ENCODE data around the gene RCCD1.
A peak's percentile ranks its signal among the peaks of the same experiment; 100 is the strongest.
"Not testable (repeated sequence)": the region's sequence is repeated elsewhere in the genome, so short reads cannot be mapped to it uniquely, and the experiment has no call there.

RCCD1 gene

GRCh38 chr15:90914305-90915080 is 40.2 kb upstream of the RCCD1 start:
- no peak for TF ChIP-seq ZNF274 (IDR thresholded peaks at IDR 0.05; ENCODE audit: low read depth, low read length)
- H3K4me3 ChIP-seq (ENCODE audit: low read length): no peak overlapping the region

- no peak for TF ChIP-seq ZNF274 (IDR thresholded peaks at IDR 0.05; ENCODE audit: low read depth, low read length)
- no peak overlapping the region for H3K4me3 ChIP-seq (ENCODE audit: low read length)
These were observed 39.4 kb upstream of the RCCD1 start for GRCh38 chr15:90915216-90915807.

GRCh38 chr15:90915808-90916440 is 38.8 kb upstream of the RCCD1 start:
- no peak for TF ChIP-seq ZNF274 (IDR thresholded peaks at IDR 0.05; ENCODE audit: low read depth, low read length)
- H3K4me3 ChIP-seq (ENCODE audit: low read length): no peak overlapping the region

GRCh38 chr15:90916461-90916860 is 38.2 kb upstream of the RCCD1 start:
- no peak overlapping the region for H3K4me3 ChIP-seq (ENCODE audit: low read length)
- no peak for TF ChIP-seq ZNF274 (IDR thresholded peaks at IDR 0.05; ENCODE audit: low read depth, low read length)

GRCh38 chr15:90917569-90917968 is 37.1 kb upstream of the RCCD1 start:
- TF ChIP-seq ZNF274 (IDR thresholded peaks at IDR 0.05; ENCODE audit: low read depth, low read length): no peak
- H3K4me3 ChIP-seq (ENCODE audit: low read length): no peak overlapping the region

GRCh38 chr15:90918034-90918788 is 36.5 kb upstream of the RCCD1 start:
- TF ChIP-seq ZNF274 (IDR thresholded peaks at IDR 0.05; ENCODE audit: low read depth, low read length): no peak
- no peak overlapping the region for H3K4me3 ChIP-seq (ENCODE audit: low read length)

GRCh38 chr15:90918835-90919234 is 35.8 kb upstream of the RCCD1 start:
- no peak for TF ChIP-seq ZNF274 (IDR thresholded peaks at IDR 0.05; ENCODE audit: low read depth, low read length)

GRCh38 chr15:90921887-90922286 is 32.8 kb upstream of the RCCD1 start:
- no peak for TF ChIP-seq ZNF274 (IDR thresholded peaks at IDR 0.05; ENCODE audit: low read depth, low read length)
- no peak overlapping the region for H3K4me3 ChIP-seq (ENCODE audit: low read length)

More at GRCh38 chr15:90918835-90919234, 35.8 kb upstream of the RCCD1 start:
- H3K4me3 ChIP-seq (ENCODE audit: low read length): no peak overlapping the region

GRCh38 chr15:90922712-90923322 is 31.9 kb upstream of the RCCD1 start:
- H3K4me3 ChIP-seq (ENCODE audit: low read length): not testable (repeated sequence)

- TF ChIP-seq ZNF274 (IDR thresholded peaks at IDR 0.05; ENCODE audit: low read depth, low read length): no peak
- H3K4me3 ChIP-seq (ENCODE audit: low read length): no peak overlapping the region
These were observed 30.3 kb upstream of the RCCD1 start for GRCh38 chr15:90924375-90924774.

GRCh38 chr15:90926766-90927165 is 27.9 kb upstream of the RCCD1 start:
- H3K4me3 ChIP-seq (ENCODE audit: low read length): not testable (repeated sequence)

GRCh38 chr15:90928106-90928505 is 26.6 kb upstream of the RCCD1 start:
- H3K4me3 ChIP-seq (ENCODE audit: low read length): not testable (repeated sequence)

- H3K4me3 ChIP-seq (ENCODE audit: low read length): peak overlapping the region; percentile 81
- no peak for TF ChIP-seq ZNF274 (IDR thresholded peaks at IDR 0.05; ENCODE audit: low read depth, low read length)
These were observed 25.3 kb upstream of the RCCD1 start for GRCh38 chr15:90929246-90930019.

Data from GM08714 (cell line).